Umbilical cord (tissue), 2 donors: ENCODE data around the gene DRD3. TPM values are rescaled to one million over a fixed set of nuclear protein-coding genes. Genes with fewer than 3 reads are reported as not detected.
A peak's percentile ranks its signal among the peaks of the same experiment; 100 is the strongest.

ENCODE experiments used
- DNase-seq: peaks from one replicate; pipeline ENCODE4 v3.0.0-alpha.2; 2015; ENCODE audit warnings: low spot score
- total RNA-seq: library from RNA; depleted of rRNA; stranded (reverse); fragments of >200 nt; gene quantifications from one replicate; pipeline ENCODE4 v1.2.3, GENCODE V29; 2014; ENCODE audit warnings: low replicate concordance; ENCODE audit not compliant: insufficient read depth

DRD3 gene
- total RNA-seq, 1 donor from 2014 or later: 0.72 TPM

GRCh38 chr3:114179575-114179974 lies 723 bp upstream of the DRD3 start:
- DNase-seq: peak; percentile 8

GRCh38 chr3:114176890-114177289 lies 2.0 kb downstream of the DRD3 start:
- DNase-seq: no peak

- no peak for DNase-seq
Measured at GRCh38 chr3:114176487-114176886, 2.4 kb downstream of the DRD3 start.

- no peak for DNase-seq
Measured at GRCh38 chr3:114175204-114175987, 3.5 kb downstream of the DRD3 start.

- no peak for DNase-seq
Measured at GRCh38 chr3:114171677-114172076, 7.2 kb downstream of the DRD3 start.

- DNase-seq: no peak
Measured at GRCh38 chr3:114168150-114168549, 10.7 kb downstream of the DRD3 start.

GRCh38 chr3:114157321-114157720 lies 21.5 kb downstream of the DRD3 start:
- DNase-seq: no peak

GRCh38 chr3:114155370-114155821 lies 23.5 kb downstream of the DRD3 start:
- no peak for DNase-seq

- no peak for DNase-seq
Measured at GRCh38 chr3:114154321-114154821, 24.5 kb downstream of the DRD3 start.

GRCh38 chr3:114152519-114153151 lies 26.2 kb downstream of the DRD3 start:
- peak; percentile 81 for DNase-seq

GRCh38 chr3:114151091-114151490 lies 27.8 kb downstream of the DRD3 start:
- DNase-seq: no peak

GRCh38 chr3:114147251-114147650 lies 31.6 kb downstream of the DRD3 start:
- DNase-seq: no peak

GRCh38 chr3:114144909-114145688 lies 33.8 kb downstream of the DRD3 start:
- peak; percentile 57 for DNase-seq

GRCh38 chr3:114143817-114144216 lies 35.0 kb downstream of the DRD3 start:
- no peak for DNase-seq

- DNase-seq: no peak
Measured at GRCh38 chr3:114139836-114140235, 39.0 kb downstream of the DRD3 start.

GRCh38 chr3:114133947-114134346 lies 44.9 kb downstream of the DRD3 start:
- DNase-seq: no peak

- DNase-seq: no peak
Measured at GRCh38 chr3:114132500-114132899, 46.4 kb downstream of the DRD3 start.

- no peak for DNase-seq
Measured at GRCh38 chr3:114128826-114129225, 50.0 kb downstream of the DRD3 start.

GRCh38 chr3:114128231-114128630 lies 50.6 kb downstream of the DRD3 start:
- no peak for DNase-seq

- DNase-seq: no peak
Measured at GRCh38 chr3:114127517-114127916, 51.3 kb downstream of the DRD3 start.

- DNase-seq: no peak
Measured at GRCh38 chr3:114126461-114126860, 52.4 kb downstream of the DRD3 start.

GRCh38 chr3:114122027-114122709 lies 56.7 kb downstream of the DRD3 start:
- peak; percentile 8 for DNase-seq
